NCI-H1092 (cell line): ENCODE measurements around the gene GABBR1.
A peak's percentile ranks its signal among the peaks of the same experiment; 100 is the strongest.
"Not testable (repeated sequence)": the region's sequence is repeated elsewhere in the genome, so short reads cannot be mapped to it uniquely, and the experiment has no call there.

ENCODE experiments used
- DNase-seq: peaks from one replicate; lab custom pipeline; 2025; lab: John Stamatoyannopoulos, UW

The GABBR1 gene

DNA sequence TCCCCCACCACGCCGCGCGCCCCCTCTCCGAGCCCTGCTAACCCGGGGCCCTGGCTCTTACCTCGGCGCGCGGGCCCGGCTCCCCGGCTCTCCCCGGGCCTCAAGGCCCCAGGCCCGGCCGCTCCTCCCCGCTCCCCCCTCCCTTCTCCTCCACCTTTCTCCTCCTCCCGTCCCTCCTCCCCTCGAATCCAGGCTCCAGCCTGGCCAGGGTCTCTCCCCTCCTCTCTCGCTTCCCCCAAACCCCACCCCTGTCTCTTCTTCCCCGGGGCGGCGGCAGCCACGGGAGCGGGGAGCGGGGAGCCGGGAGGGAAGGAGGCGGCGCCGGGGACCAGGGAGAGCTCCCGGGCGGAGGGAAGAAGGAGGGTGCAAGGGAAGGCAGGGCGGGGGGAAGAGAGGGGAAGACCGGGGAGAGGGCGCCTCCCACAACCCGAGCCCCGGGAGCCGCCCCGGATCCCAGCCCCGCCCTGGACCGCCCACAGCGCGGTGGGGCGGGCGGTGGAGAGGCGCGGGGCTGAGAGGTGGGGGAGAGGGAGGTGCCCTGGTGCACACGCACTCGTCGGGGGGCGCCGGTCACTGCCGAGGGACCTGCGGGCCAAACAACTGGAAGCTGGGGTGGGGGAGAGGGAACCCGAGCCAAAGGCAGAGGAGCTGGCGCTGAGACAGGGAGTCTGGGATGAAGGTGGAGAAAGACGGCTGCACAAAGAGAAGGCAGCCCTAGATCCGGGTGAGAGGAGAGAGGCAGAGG is at the start of gene GABBR1:
GABBR1 (minus strand) TSS at position 395 of the 745 bp plus-strand sequence. CDS start 798 bp downstream, outside the sequence.
- DNase-seq: peak; percentile 73

DNA sequence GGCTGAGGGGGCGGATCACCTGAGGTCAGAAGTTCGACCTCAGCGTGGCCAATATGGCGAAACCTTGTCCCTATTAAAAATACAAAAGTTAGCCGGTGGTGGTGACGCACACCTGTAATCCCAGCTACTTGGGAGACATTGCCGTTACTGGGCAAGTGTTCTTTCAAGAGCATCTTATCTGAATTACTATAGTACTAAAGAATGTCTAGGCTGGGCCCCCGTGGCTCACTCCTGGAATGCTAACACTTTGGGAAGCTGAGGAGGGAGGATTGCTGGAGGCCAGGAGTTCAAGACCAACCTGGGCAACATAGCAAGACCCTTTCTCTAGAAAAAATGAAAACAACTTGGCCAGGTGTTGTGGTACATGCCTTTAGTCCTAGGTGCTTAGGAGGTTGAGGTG is 48.8 kb upstream of the GABBR1 start:
- no peak for DNase-seq

DNA sequence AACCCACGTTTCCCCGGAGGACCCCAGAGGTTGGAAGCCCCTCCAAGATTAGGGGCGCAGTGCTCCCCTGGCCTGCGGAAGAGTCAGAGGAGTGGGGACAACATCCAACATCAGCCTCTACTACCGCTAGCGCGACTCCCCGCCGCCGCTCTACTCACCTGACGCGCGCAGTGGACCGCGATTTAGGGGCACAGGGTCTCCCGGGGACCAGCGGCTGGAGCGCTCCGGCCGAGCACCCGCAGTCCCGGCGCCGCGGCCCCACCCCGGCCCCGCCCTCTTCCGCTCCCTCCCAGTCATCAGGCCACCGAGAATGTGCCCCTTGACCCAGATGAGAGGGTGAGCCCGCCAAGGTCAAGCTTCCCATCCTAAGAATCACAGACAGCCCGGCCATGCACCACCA is 47.9 kb upstream of the GABBR1 start, which contains the start of gene ZFP57:
ZFP57 (minus strand) TSS at position 249 of the 400 bp plus-strand sequence. CDS start 4,149 bp downstream, outside the sequence.
- DNase-seq: no peak

DNA sequence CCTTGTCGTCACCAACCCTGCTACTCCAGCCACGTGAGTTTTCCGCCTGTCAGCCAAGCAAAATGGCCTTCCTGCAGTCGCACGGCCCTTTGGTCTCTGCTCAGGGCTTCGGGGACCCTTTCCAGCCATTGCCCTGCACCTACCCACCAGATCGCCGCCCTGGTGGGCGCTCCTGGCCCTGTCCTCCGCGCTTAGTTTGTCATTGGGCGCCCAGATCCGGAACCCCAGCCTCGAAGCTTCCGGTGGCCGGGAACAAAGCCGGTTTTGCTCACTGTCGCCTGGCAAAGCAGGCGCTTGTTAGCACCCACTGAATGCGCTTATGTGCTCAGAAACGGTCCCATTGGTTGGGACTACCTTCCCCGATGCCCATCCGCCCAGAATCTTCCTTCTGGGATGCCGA is 47.4 kb upstream of the GABBR1 start:
- no peak for DNase-seq

DNA sequence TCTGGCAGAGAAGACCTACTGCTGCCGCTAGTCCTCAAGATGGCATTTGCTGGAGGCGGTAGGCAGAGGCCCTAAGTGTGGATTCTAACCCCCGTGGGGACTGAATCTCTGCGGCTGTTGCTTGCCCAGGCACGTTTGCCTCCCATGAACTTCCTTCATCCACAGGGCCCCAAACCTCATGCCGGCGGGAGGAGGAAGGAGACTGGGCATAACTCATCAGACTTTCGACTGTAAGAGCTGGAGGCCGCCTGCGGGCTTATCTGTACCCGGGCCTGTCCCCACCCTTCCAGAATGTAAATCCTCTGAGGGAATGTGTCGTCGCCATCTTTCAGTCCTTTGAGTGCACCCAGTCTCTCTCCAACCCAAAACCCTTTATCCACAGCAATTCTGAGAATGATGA is 47.0 kb upstream of the GABBR1 start:
- DNase-seq: no peak

DNA sequence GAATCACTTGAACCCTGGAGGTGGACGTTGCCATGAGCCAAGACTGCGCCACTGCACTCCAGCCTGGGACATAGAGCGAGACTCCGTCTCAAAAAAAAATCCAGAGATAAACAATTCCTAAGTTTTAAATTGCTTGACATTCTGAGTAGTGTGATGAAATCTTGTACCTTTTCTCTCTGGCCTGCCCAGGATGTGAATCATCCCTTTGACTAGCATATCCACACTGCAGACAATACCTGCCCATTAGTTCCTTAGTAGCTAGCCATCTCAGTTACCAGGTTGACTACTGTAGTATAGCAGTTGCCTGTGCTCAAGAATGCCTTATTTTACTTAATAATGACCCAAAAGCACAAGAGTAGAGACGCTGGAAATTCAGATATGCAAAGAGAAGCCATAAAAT is 45.1 kb upstream of the GABBR1 start:
- DNase-seq: no peak

DNA sequence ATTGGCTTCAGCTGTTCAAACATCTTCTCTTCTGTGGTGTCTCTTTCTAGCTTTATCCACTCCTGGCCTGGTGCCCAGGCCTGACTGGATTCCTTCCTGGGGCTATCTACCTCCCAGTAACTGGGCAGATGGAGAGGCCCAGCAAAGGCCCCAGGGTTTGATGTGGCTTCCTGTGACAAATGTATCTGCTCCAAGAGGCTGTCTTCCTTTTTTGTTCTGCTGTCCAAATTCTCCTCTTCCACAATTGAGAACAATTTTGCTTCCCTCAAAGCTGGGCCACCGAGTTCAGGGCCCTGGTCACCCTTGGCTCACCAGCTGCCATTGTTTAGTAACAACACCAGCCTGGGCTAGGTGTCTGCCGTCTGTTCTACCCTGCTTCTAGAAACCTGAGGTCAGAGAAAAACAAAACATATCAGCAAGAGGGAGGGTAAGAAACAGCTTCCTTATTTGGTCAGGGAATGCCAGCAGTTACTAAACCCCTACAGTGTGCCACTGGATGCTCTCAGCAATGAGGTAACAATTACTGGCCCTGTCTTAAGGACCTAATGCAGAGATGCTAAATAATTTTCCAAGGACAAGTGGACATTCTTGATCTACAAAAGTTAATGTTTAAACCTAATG is 44.1 kb upstream of the GABBR1 start:
- peak; percentile 27 for DNase-seq

DNA sequence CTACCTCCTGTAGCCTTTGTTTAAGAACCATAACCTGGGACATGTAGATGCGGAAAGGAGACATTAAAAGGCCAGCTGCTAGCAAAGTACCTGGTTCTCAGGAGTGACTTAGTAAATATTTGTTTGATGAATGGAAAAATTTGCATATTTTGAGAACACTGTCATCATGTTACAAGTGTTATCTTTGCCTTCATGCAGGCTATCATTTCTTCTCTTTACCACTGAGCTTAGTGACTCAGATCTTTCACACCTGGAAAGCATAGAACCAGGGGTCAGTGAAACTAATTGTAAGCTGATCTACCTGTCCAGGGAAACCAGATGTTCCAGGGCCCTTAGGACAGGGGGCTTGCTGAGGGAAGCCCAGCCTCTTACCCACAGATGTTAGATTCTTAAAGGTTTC is 42.6 kb upstream of the GABBR1 start:
- no peak for DNase-seq

DNA sequence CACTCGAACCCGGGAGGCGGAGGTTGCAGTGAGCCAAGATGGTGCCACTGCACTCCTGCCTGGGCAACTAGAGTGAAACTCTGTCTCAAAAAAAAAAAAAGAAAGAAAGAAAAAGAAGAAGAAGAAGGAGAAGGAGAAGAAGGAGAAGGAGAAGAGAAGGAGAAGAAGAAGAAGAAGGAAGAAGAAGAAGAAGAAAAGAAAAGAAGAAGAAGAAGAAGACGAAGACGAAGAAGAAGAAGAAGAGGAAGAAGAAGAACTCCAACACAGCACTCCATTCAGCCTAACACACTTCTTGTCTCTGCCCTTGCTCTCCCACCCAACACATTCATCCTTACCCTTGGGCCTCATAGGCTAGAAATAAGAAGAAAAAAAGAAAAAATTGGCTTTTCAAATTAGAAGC is 41.0 kb upstream of the GABBR1 start:
- no peak for DNase-seq

DNA sequence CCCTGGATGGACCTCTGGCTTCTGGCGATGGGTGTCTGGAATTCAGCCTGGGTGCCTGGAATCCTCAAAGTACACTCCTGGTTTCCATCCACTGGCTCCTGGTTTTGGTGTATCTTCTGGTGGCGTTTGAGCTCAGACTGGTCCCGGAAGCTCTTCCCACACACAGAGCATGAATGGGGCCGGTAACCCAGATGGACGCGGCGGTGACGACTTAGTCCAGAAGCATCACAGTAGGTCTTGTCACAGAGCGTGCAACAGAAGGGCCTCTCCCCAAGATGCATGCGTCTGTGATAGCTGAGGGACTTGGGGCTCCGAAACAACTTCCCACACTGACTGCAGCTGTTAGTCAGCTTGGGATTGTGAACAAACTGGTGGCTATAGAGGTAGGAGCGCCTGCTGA is 40.2 kb upstream of the GABBR1 start:
- no peak for DNase-seq

DNA sequence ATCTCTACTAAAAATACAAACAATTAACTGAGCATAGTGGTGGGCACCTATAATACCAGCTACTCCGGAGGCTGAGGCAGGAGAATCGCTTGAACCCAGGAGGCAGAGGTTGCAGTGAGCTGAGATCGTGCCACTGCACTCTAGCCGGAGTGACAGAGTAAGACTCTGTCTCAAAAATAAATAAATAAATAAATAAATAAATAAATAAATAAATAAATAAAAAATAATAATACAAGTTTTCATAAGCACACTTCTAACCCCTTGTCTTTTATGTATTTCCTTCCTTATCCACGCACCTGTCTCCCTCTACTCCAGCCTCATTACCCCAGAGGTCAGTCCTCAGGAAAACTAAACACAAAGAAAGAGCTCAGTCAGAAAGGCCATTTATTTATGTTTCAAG is 39.1 kb upstream of the GABBR1 start:
- not testable (repeated sequence) for DNase-seq

DNA sequence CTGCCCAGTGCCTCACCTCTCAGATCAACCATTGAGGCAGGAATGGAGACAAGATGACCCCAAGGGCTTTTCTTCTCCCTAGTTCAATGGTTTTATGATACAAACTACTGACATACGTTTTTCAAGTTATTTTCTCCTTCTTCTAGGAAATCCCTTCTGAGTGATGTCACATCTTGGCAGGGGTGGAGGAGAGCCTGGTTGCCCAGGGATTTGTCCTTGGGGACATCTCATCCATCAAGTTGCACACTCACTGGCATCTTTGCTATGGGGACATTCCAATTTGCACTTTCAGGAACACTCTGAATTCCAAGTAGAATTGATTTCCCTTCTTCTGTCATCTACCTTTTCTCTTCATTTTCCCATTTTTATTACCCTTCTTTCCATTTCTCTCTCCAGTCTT is 38.0 kb upstream of the GABBR1 start:
- no peak for DNase-seq

DNA sequence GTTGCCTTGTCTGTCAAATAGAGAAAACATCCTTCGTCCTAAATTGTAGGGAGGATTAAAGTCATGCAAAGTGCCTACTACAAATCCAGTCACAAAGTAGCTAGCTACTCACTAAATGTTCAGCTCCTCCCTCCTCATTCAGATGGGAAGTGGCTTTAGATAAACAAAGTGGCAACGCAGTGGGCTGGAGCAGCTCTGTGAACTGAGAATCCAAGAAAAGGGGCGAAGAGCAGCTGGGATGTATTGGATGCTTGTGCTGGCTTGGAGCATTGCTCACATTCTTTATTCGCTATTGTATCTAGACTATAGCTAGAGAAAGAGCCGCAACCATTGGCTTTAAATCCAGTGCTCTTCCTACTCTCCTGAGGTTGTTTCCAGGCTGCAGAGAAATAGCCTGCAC is 34.2 kb upstream of the GABBR1 start:
- DNase-seq: no peak

DNA sequence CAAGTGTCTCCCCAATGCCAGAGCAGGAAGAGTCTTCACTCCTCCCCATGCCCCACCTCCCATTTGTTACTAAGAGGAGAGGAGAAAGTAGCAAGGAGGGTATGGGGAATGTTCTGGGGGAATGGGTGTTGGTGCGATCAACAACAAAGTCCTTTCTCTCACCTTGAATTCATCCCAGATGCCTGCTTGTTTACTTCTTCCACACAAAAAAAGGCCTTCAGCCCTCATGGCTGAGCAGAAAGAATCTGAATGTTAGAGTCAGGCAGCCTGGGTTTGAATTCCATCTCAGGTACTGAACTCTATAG is 33.8 kb upstream of the GABBR1 start:
- DNase-seq: no peak

DNA sequence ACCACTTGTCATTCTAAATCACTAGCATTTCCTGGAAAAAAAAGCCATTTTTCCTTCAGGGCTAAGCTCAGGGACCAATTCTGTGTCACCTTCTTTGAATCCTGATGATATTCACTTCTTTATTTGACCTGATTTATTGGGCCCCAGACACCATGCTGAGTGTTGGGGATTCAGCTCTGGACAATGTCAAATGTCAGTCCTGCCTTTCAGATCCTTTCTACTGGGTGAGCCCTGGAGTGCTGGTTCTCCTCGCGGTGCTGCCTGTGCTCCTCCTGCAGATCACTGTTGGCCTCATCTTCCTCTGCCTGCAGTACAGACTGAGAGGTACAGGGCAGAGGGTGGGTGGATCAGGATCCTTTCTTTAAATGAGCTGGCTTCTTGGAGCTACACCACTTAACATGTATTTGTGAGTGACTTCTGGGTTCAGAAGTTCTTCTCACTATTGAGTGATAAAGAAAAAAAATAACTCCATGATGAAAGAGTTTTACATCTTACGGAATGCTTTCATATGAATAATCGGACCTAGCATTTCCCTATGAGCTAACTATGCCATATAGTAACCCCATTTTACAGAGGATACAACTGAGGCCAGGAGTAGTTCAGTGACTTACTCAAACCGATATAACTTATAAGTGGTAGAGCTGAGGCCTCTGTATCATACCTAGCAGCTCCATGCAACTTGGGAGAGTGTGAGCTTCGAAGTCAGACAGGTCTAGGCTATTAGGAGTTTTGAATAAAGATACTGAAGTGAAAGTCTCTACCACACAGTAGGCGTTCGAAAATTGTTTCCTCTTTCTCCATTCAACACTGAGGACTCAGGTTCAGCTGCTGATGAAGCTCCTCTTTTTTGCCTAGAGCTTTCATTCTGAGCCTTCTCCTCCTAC is 33.2 kb upstream of the GABBR1 start:
- DNase-seq: no peak

DNA sequence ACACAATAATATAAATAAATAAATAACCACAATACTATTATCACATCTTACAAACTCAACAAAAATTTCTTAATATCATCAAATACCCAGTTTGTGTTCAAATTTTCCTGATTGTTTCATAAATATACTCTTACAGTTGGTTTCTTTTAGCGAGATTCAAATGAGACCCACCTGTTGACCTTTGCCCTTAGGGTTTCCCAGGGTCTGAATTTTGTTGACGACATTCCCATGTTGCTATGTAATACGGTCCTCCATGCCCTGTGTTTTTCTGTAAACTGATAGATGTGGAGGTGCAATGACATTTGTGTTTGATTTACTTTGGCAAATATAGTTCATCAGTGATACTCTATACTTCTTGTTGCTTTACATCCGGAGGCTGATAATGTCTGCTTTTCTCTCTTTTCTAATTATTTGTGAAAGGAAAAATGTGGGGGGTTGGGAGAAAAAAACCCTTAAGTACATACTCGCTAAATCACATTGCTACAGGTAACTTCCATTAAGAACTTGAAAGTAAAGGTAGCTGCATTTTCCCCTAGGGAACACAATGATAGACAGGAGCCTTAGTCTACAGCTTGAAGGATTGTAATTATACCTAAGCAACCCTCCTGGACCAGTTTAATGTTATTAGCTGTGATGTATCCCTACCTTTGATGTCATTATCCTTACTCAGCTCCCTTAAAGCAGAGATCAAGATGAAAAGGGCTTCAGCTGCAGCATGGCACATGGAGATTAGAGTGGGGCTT is 30.5 kb upstream of the GABBR1 start:
- no peak for DNase-seq

DNA sequence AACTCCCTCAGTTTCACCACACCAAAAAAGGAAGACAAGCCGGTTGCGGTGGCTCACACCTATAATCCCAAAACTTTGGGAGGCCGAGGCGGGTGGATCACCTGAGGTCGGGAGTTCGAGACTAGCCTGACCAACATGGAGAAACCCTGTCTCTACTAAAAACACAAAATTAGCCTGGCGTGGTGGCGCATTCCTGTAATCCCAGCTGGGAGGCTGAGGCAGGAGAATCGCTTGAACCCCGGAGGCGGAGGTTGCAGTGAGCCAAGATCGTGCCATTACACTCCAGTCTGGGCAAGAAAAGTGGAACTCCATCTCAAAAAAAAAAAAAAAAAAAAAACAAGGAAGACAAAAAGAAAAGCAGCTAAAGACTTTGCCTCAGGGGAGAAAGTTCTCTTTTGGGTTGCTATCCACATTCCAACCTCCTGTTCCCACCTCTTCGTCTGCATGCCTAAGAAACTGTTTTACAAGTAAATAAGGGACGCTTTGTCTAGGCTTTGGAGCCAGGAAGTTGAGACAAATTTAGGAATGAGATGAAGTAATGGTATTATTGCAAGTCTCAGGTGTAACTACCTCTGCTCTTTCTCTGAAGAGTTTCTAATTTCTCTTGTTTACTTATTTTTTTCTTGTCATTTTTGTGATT is 28.6 kb upstream of the GABBR1 start:
- DNase-seq: not testable (repeated sequence)

DNA sequence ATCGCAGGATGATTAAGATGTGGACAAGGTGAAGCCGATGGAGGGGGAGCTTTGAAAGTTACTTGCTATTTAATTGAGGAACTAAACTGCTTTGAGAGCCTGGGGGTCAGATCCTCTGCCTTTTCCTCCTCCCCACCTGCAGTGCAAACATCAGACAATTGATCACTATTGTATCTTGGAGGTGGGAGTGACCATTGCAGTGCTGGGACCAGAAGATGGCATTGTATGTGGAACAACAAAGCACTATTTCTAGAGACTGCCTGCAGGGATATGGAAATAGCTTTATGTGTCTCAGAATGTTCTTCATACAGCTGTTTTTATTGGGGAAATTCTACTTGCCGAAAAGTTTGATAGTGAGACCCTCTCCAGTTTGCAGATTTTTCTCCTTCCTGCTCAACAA is 28.1 kb upstream of the GABBR1 start:
- no peak for DNase-seq

DNA sequence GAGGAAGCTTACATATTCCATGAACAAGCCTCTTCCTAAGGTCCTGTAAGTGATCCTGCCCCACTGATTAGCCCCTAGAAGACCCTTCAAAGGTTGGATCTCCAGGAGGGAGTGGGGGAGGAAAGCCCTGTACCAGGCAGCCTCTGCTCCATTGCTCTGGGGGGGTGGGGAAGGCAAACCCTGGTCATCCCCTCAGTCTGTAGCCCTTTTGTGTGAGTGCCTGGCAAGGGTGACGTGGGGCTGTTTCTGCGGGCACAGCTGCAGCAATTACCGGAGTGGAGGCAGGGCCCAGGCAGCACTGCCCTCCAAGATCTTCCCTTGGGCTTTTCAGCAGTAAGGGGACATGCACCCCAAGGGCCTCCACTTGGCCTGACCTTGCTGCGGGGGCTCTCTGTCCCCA is 23.8 kb upstream of the GABBR1 start, which contains the start of gene MOG:
MOG (plus strand) TSS at position 295 of the 400 bp plus-strand sequence. CDS start 118 bp downstream, outside the sequence.
- no peak for DNase-seq

DNA sequence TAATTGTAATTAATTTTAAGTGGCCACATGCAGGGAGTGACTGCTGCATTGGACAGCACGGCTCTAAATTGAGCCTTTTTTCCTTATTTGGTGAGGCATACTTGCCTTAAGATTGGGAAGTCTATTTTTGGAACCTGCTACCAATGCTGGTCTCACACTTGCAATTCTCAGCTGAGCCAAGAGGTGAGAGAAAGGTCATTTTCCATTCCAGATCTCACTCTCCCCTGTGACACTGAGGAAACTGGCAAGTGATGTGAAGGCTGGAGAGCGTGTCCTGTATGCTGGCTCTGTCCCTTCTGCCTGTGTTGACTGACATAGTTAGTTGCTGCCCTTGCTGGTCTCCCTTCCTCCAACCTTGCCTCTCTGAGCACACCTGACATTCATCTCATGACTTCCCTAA is 23.2 kb upstream of the GABBR1 start:
- DNase-seq: no peak

DNA sequence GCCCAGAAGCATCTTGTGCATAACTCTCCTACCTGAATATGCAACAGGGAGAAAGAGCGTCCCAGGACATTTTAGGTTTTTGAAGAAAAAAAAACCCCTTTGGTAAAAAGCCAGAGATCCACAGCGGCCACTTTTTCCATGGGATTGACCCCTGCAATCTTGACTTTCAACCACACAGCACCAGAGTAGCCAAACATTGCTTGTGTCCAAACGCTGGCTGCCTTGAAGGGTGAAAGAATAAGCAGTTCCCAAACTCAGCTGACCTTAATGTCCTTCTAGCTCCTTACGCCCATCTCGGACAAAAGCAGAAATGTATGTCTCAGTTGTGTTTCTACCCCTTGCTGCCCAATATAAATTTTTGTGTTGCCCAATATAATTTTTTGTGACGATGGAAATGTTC is 22.7 kb upstream of the GABBR1 start:
- DNase-seq: no peak
